ENCODE results near the gene PLXNA2. TPM values are rescaled to one million over a fixed set of nuclear protein-coding genes. Genes with fewer than 3 reads are reported as not detected.

The PLXNA2 gene
- total RNA-seq, 1 experiment from 2014 or later: 10.2 TPM

DNA sequence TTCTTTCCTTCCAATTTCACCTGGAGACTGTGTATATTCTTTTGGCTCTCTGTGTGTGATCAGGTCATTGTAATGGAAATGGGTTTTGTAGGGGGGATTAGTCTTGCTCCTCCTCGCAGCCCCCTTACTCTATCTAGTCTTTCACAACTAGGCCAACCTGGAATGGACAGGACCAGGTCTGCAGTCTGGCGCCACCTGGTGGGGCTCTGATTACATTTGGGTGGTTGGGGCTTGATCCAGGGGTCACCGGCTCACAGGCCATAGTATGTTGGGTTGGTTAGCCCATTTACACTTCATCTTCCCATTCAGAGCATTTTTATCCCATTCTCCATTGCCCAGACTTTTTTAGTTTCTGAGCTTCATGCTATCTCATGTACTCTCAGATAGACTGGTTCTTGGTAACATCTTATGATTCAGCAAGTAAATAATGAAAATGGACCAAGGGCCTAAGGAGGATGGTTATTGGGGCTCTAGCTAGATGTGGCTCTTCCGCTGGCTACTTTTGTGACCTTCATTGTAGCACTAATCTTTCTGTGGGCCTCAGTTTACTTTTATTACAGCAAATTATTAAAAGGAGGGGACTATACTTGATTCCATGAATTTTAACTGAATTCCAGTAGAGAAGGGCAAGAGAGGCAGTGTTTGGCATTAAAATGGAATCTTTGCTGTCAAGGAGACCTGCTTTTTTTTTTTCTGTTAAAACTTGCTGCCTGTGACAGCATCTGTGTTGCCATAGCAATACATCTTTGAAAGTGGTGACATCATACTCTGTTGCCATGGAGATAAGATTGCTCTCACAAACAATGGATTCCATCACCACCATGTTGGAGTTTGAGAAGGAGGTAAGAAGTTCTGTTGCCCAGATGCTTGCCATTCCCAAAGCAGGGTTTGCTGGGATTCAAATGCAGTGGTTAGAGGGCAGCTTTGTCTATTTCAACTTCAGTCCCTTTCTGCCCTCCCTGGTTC is 150.1 kb downstream of the PLXNA2 start:
- no peak overlapping the region for H3K4me2 ChIP-seq
- no peak overlapping the region for H3K4me3 ChIP-seq
- no TSS peak for BruUV-seq (replicated peaks)
- DNase-seq: peak; percentile 51 to 53
- no peak overlapping the region for H2AFZ ChIP-seq
- POLR2A ChIA-PET (ENCODE audit: unreplicated experiment): no interaction called here
- no peaks in the 10 kb centered on the region for H3K9me2 ChIP-seq (ENCODE audit: insufficient read depth)
- no peaks in the 10 kb centered on the region for H3K4me1 ChIP-seq (replicated peaks; ENCODE audit: insufficient read depth)
- H4K20me1 ChIP-seq (ENCODE audit: insufficient read depth): no peaks in the 10 kb centered on the region
- intact Hi-C loops (cut with micrococcal nuclease; ENCODE audit: unreplicated experiment): loop anchor here (1.0 to 5.0 kb wide), 3 partner anchors 37 to 151 kb away; partner anchors contain the start of gene PLXNA2
- no peaks in the 10 kb centered on the region for H3K27me3 ChIP-seq (ENCODE audit: insufficient read depth, low read depth)
- H3K79me2 ChIP-seq (ENCODE audit: low read depth): no peaks in the 10 kb centered on the region
- no peak overlapping the region for H3K27ac ChIP-seq
- H3F3A ChIP-seq (ENCODE audit: insufficient read depth, low read depth): no peaks in the 10 kb centered on the region
- 0 out of 2 replicates have a peak, but pooled peaks cover 6% of the 10 kb centered on the region for H3K36me3 ChIP-seq (ENCODE audit: low read depth)
- TF ChIP-seq, protein P1, sequence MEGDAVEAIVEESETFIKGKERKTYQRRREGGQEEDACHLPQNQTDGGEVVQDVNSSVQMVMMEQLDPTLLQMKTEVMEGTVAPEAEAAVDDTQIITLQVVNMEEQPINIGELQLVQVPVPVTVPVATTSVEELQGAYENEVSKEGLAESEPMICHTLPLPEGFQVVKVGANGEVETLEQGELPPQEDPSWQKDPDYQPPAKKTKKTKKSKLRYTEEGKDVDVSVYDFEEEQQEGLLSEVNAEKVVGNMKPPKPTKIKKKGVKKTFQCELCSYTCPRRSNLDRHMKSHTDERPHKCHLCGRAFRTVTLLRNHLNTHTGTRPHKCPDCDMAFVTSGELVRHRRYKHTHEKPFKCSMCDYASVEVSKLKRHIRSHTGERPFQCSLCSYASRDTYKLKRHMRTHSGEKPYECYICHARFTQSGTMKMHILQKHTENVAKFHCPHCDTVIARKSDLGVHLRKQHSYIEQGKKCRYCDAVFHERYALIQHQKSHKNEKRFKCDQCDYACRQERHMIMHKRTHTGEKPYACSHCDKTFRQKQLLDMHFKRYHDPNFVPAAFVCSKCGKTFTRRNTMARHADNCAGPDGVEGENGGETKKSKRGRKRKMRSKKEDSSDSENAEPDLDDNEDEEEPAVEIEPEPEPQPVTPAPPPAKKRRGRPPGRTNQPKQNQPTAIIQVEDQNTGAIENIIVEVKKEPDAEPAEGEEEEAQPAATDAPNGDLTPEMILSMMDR (conservative IDR thresholded peaks at IDR 0.05): peak; percentile 81
- TF ChIP-seq EZH2 (IDR thresholded peaks at IDR 0.05; ENCODE audit: low read depth): no peak
- no peaks in the 10 kb centered on the region for H3K9me3 ChIP-seq (ENCODE audit: insufficient read depth, low read depth)
- CTCF ChIA-PET: interaction anchor here (0.5 to 0.7 kb wide), 3 partner anchors 131 to 223 kb away, joined by 3 to 4 read pairs (median 3); no protein-coding TSS in a partner anchor

DNA sequence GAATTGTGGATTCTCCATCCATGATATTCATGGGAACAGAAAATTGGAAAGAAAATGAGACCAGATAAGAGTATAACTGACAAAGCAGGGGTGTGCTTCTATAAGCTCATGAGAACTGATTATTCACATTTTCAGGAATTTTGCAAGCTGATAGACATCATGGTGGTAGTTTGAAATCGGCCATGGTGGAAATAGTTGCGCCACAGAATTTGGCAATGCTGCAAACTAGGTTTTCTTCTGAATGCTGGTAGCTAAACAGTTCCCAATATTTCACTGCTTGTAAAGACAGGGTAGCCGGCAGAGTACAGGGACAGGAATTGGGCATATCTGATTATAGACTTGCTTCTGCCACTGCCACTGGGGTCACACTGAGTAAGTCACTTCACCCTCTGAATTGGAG is 151.1 kb downstream of the PLXNA2 start:
- intact Hi-C loops (cut with micrococcal nuclease; ENCODE audit: unreplicated experiment): loop anchor here (1.0 to 5.0 kb wide), 3 partner anchors 36 to 152 kb away; partner anchors contain the start of gene PLXNA2
- Histone ChIP-seq H3K36me3 (ENCODE audit: low read depth) (0 out of 2 replicates have a peak, but pooled peaks cover 6% of the 10 kb centered on the region), H3K4me1 (replicated peaks; ENCODE audit: insufficient read depth) (no peaks in the 10 kb centered on the region), H2AFZ (no peak overlapping the region), H3K79me2 (ENCODE audit: low read depth) (no peaks in the 10 kb centered on the region), H4K20me1 (ENCODE audit: insufficient read depth) (no peaks in the 10 kb centered on the region), H3F3A (ENCODE audit: insufficient read depth, low read depth) (no peaks in the 10 kb centered on the region), H3K27ac (no peak overlapping the region), H3K4me3 (no peak overlapping the region), H3K9me2 (ENCODE audit: insufficient read depth) (no peaks in the 10 kb centered on the region), H3K9me3 (ENCODE audit: insufficient read depth, low read depth) (no peaks in the 10 kb centered on the region), H3K27me3 (ENCODE audit: insufficient read depth, low read depth) (no peaks in the 10 kb centered on the region), H3K4me2 (no peak overlapping the region)
- ChIA-PET CTCF (no interaction called here), POLR2A (ENCODE audit: unreplicated experiment) (no interaction called here)
- no peak for TF ChIP-seq EZH2 (IDR thresholded peaks at IDR 0.05; ENCODE audit: low read depth)
- TF ChIP-seq, protein P1 (conservative IDR thresholded peaks at IDR 0.05): no peak
- DNase-seq: no peak
- BruUV-seq (replicated peaks): no TSS peak

DNA sequence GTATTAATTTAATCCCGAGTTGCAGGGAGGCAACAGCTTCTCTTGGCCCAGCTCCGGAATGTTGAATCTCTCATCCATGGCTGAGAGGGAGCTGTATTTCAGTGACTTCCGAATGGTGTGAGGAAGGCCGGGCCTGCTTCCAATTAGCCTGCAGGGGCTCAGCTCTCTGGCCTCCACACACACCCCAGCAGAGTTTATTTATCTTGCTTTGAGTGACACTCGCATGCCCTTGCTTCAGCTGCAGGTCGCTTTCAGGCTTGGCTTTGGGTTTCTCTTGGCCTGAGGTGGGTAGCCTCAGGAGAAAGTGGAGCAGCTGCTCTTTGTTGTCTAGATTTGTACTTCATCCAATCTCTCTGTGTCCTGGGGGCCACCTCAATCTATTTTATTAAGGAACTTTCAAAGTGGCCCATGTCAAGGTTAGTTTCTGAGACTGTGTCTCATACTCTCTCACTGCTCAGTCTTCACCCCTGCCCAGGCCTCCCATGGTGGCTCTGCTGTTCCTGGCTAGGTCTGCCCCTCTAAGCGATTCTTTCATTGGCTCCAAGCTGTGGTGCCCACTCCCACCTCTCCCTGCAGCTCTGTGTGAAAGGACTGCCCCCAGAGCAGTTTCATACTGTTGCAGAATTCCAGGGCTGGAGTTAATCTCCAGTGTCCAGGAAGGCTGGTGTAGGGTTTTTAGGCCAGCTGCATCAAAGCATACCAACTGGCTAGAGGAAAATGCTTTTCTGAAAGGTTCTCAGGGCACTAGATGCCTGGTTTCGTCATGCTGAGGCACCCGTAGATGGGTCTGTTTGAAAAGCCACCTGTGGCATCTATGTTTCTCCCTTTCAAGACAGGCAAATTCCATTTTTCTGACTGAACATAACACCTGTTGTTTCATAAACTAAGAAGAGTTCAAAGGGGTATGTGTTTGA is 153.5 kb downstream of the PLXNA2 start:
- H2AFZ ChIP-seq: no peak overlapping the region

More for the DNA sequence above, 153.5 kb downstream of the PLXNA2 start:
- H3K9me3 ChIP-seq (ENCODE audit: insufficient read depth, low read depth): no peaks in the 10 kb centered on the region
- DNase-seq: no peak
- no peaks in the 10 kb centered on the region for H4K20me1 ChIP-seq (ENCODE audit: insufficient read depth)
- no peaks in the 10 kb centered on the region for H3F3A ChIP-seq (ENCODE audit: insufficient read depth, low read depth)
- ChIA-PET CTCF (no interaction called here), POLR2A (ENCODE audit: unreplicated experiment) (no interaction called here)
- H3K4me1 ChIP-seq (replicated peaks; ENCODE audit: insufficient read depth): no peaks in the 10 kb centered on the region
- H3K9me2 ChIP-seq (ENCODE audit: insufficient read depth): no peaks in the 10 kb centered on the region
- no peak for TF ChIP-seq EZH2 (IDR thresholded peaks at IDR 0.05; ENCODE audit: low read depth)
- TF ChIP-seq, protein P1 (conservative IDR thresholded peaks at IDR 0.05): no peak
- H3K36me3 ChIP-seq (ENCODE audit: low read depth): 0 out of 2 replicates have a peak, but pooled peaks cover 6% of the 10 kb centered on the region
- no peaks in the 10 kb centered on the region for H3K79me2 ChIP-seq (ENCODE audit: low read depth)
- no peak overlapping the region for H3K4me3 ChIP-seq
- H3K27ac ChIP-seq: no peak overlapping the region
- no peaks in the 10 kb centered on the region for H3K27me3 ChIP-seq (ENCODE audit: insufficient read depth, low read depth)
- intact Hi-C loops (cut with micrococcal nuclease; ENCODE audit: unreplicated experiment): loop anchor here (5.0 kb wide), 1 partner anchor 33 kb away; no protein-coding TSS in a partner anchor
- BruUV-seq (replicated peaks): no TSS peak
- no peak overlapping the region for H3K4me2 ChIP-seq

Measured in PC-9 (cell line).